ENCODE data around the gene EYA2. TPM values are rescaled to one million over a fixed set of nuclear protein-coding genes. Genes with fewer than 3 reads are reported as not detected.

Gene EYA2
- total RNA-seq, 1 experiment from 2014 or later: 0.33 TPM

GRCh38 chr20:46915575-46916257, 21.1 kb downstream of the EYA2 start:
- Histone ChIP-seq H3K4me2 (ENCODE audit: low read length) (no peak overlapping the region), H3F3A (ENCODE audit: low read length, unreplicated experiment) (no peaks in the 10 kb centered on the region), H3K4me3 (ENCODE audit: low read length) (no peak overlapping the region), H3K9me2 (replicated peaks; ENCODE audit: low read length) (no peaks in the 10 kb centered on the region), H3K79me2 (ENCODE audit: low read length) (no peaks in the 10 kb centered on the region), H4K20me1 (ENCODE audit: low read length) (no peaks in the 10 kb centered on the region), H2AFZ (ENCODE audit: low read length) (no peak overlapping the region), H3K27me3 (ENCODE audit: low read length) (peaks cover 21% of the 10 kb centered on the region), H3K36me3 (ENCODE audit: low read depth, low read length) (no peaks in the 10 kb centered on the region), H3K9me3 (ENCODE audit: low read length) (no peaks in the 10 kb centered on the region), H3K4me1 (ENCODE audit: insufficient read depth, low read length) (no peaks in the 10 kb centered on the region), H3K9ac (ENCODE audit: low read length) (no peak overlapping the region), H3K27ac (ENCODE audit: low read length) (no peak overlapping the region)
- no peak for DNase-seq
- BruUV-seq (replicated peaks): no TSS peak
- POLR2A ChIA-PET (ENCODE audit: unreplicated experiment): no interaction called here
- ATAC-seq: no peak
- intact Hi-C loops (cut with micrococcal nuclease): no loop called here
- TF ChIP-seq EZH2 (IDR thresholded peaks at IDR 0.05; ENCODE audit: low read length, unreplicated experiment) (no peak), EZH2phosphoT487 (IDR thresholded peaks at IDR 0.05; ENCODE audit: borderline replicate concordance, low read length) (no peak), CTCF (conservative IDR thresholded peaks at IDR 0.05; ENCODE audit: low read depth, low read length) (no peak)
- CTCF ChIA-PET: no interaction called here

- H3K27ac ChIP-seq (ENCODE audit: low read length): no peak overlapping the region
- H3K9me3 ChIP-seq (ENCODE audit: low read length): no peaks in the 10 kb centered on the region
- H2AFZ ChIP-seq (ENCODE audit: low read length): no peak overlapping the region
- CTCF ChIA-PET: no interaction called here
- H3K27me3 ChIP-seq (ENCODE audit: low read length): peaks cover 16% of the 10 kb centered on the region
- intact Hi-C loops (cut with micrococcal nuclease): no loop called here
- no peak for ATAC-seq
- H4K20me1 ChIP-seq (ENCODE audit: low read length): no peaks in the 10 kb centered on the region
- no peaks in the 10 kb centered on the region for H3K4me1 ChIP-seq (ENCODE audit: insufficient read depth, low read length)
- no TSS peak for BruUV-seq (replicated peaks)
- DNase-seq: no peak
- no peaks in the 10 kb centered on the region for H3F3A ChIP-seq (ENCODE audit: low read length, unreplicated experiment)
- no peaks in the 10 kb centered on the region for H3K79me2 ChIP-seq (ENCODE audit: low read length)
- no peak overlapping the region for H3K4me2 ChIP-seq (ENCODE audit: low read length)
- POLR2A ChIA-PET (ENCODE audit: unreplicated experiment): no interaction called here
- no peaks in the 10 kb centered on the region for H3K36me3 ChIP-seq (ENCODE audit: low read depth, low read length)
- H3K4me3 ChIP-seq (ENCODE audit: low read length): no peak overlapping the region
- no peak for TF ChIP-seq CTCF (conservative IDR thresholded peaks at IDR 0.05; ENCODE audit: low read depth, low read length)
- TF ChIP-seq EZH2phosphoT487 (IDR thresholded peaks at IDR 0.05; ENCODE audit: borderline replicate concordance, low read length): no peak
- H3K9ac ChIP-seq (ENCODE audit: low read length): no peak overlapping the region
- no peaks in the 10 kb centered on the region for H3K9me2 ChIP-seq (replicated peaks; ENCODE audit: low read length)
These were observed 21.6 kb downstream of the EYA2 start for GRCh38 chr20:46916258-46916603.

GRCh38 chr20:46917155-46917554, 22.5 kb downstream of the EYA2 start:
- no peak overlapping the region for H3K27ac ChIP-seq (ENCODE audit: low read length)
- H3K4me3 ChIP-seq (ENCODE audit: low read length): no peak overlapping the region
- peaks cover 16% of the 10 kb centered on the region; the same call in 1 of the 2 replicates for H3K27me3 ChIP-seq (ENCODE audit: low read length)
- H3K9me3 ChIP-seq (ENCODE audit: low read length): no peaks in the 10 kb centered on the region
- H3K4me1 ChIP-seq (ENCODE audit: insufficient read depth, low read length): no peaks in the 10 kb centered on the region
- no peak overlapping the region for H3K9ac ChIP-seq (ENCODE audit: low read length)
- CTCF ChIA-PET: no interaction called here
- no peak for TF ChIP-seq EZH2phosphoT487 (IDR thresholded peaks at IDR 0.05; ENCODE audit: borderline replicate concordance, low read length)
- TF ChIP-seq EZH2 (IDR thresholded peaks at IDR 0.05; ENCODE audit: low read length, unreplicated experiment): no peak
- no peak for TF ChIP-seq CTCF (conservative IDR thresholded peaks at IDR 0.05; ENCODE audit: low read depth, low read length)
- no peak for ATAC-seq
- intact Hi-C loops (cut with micrococcal nuclease): no loop called here
- H2AFZ ChIP-seq (ENCODE audit: low read length): no peak overlapping the region
- no peaks in the 10 kb centered on the region for H3K9me2 ChIP-seq (replicated peaks; ENCODE audit: low read length)
- H3K36me3 ChIP-seq (ENCODE audit: low read depth, low read length): no peaks in the 10 kb centered on the region
- no peaks in the 10 kb centered on the region for H3F3A ChIP-seq (ENCODE audit: low read length, unreplicated experiment)
- no peak for DNase-seq
- no peaks in the 10 kb centered on the region for H3K79me2 ChIP-seq (ENCODE audit: low read length)
- POLR2A ChIA-PET (ENCODE audit: unreplicated experiment): no interaction called here
- H3K4me2 ChIP-seq (ENCODE audit: low read length): no peak overlapping the region
- no peaks in the 10 kb centered on the region for H4K20me1 ChIP-seq (ENCODE audit: low read length)
- no TSS peak for BruUV-seq (replicated peaks)
